ENCODE measurements around the gene FAM107B. TPM values are rescaled to one million over a fixed set of nuclear protein-coding genes. Genes with fewer than 3 reads are reported as not detected.

The FAM107B gene
- total RNA-seq, 1 donor from 2014 or later: 43.0 TPM

GRCh38 chr10:14532473-14533251, 242.0 kb downstream of the FAM107B start:
- peaks cover 29% of the 10 kb centered on the region for H3K4me1 Mint-ChIP-seq
- H3K27ac ChIP-seq: no peak overlapping the region

GRCh38 chr10:14531974-14532373, 242.7 kb downstream of the FAM107B start:
- no peaks in the 10 kb centered on the region for H3K27me3 ChIP-seq
- no peak overlapping the region for H3K4me2 ChIP-seq
- no peak overlapping the region for H3K9ac ChIP-seq
- H3K4me1 ChIP-seq: no peaks in the 10 kb centered on the region
- Mint-ChIP-seq H3K4me1 (peaks cover 29% of the 10 kb centered on the region), H3K27me3 (ENCODE audit: insufficient read depth, low read depth) (peaks cover 3% of the 10 kb centered on the region), H3K27ac (peak overlapping the region; percentile 7), H3K9me3 (no peaks in the 10 kb centered on the region), H3K36me3 (peaks cover 7% of the 10 kb centered on the region), H3K4me3 (no peak overlapping the region)
- H3K79me2 ChIP-seq (ENCODE audit: low read depth): peaks cover 16% of the 10 kb centered on the region
- H2AFZ ChIP-seq (replicated peaks): no peak overlapping the region
- no peaks in the 10 kb centered on the region for H3K36me3 ChIP-seq
- peaks cover 3% of the 10 kb centered on the region for H4K20me1 ChIP-seq (ENCODE audit: low read depth)
- H3K4me3 ChIP-seq: no peak overlapping the region
- DNase-seq (ENCODE audit: low spot score): no peak
- no peaks in the 10 kb centered on the region for H3K9me3 ChIP-seq (ENCODE audit: low read depth)
- no peak overlapping the region for H3K27ac ChIP-seq
- no peak for TF ChIP-seq EZH2phosphoT487 (IDR thresholded peaks at IDR 0.05)
- H3F3A ChIP-seq (ENCODE audit: low read depth): no peaks in the 10 kb centered on the region

More at GRCh38 chr10:14532473-14533251, 242.0 kb downstream of the FAM107B start:
- Mint-ChIP-seq H3K27ac (peak overlapping the region; percentile 51), H3K27me3 (ENCODE audit: insufficient read depth, low read depth) (peaks cover 3% of the 10 kb centered on the region), H3K36me3 (peaks cover 4% of the 10 kb centered on the region), H3K9me3 (no peaks in the 10 kb centered on the region), H3K4me3 (no peak overlapping the region)
- Histone ChIP-seq H3K27me3 (no peaks in the 10 kb centered on the region), H3K4me2 (no peak overlapping the region), H2AFZ (replicated peaks) (no peak overlapping the region), H3K36me3 (no peaks in the 10 kb centered on the region), H4K20me1 (ENCODE audit: low read depth) (peaks cover 3% of the 10 kb centered on the region), H3F3A (ENCODE audit: low read depth) (no peaks in the 10 kb centered on the region), H3K9me3 (ENCODE audit: low read depth) (no peaks in the 10 kb centered on the region), H3K4me1 (no peaks in the 10 kb centered on the region), H3K79me2 (ENCODE audit: low read depth) (peaks cover 16% of the 10 kb centered on the region), H3K4me3 (no peak overlapping the region), H3K9ac (no peak overlapping the region)
- DNase-seq (ENCODE audit: low spot score): no peak
- TF ChIP-seq EZH2 (IDR thresholded peaks at IDR 0.05): no peak
- no peak for TF ChIP-seq EZH2phosphoT487 (IDR thresholded peaks at IDR 0.05)
- no peak for TF ChIP-seq CTCF (IDR thresholded peaks at IDR 0.05)

- Mint-ChIP-seq H3K4me3 (no peak overlapping the region), H3K36me3 (peaks cover 11% of the 10 kb centered on the region), H3K27me3 (ENCODE audit: insufficient read depth, low read depth) (peaks cover 3% of the 10 kb centered on the region), H3K27ac (no peak overlapping the region), H3K4me1 (peaks cover 29% of the 10 kb centered on the region), H3K9me3 (no peaks in the 10 kb centered on the region)
- no peaks in the 10 kb centered on the region for H3K36me3 ChIP-seq
- no peak overlapping the region for H3K4me3 ChIP-seq
- H3K79me2 ChIP-seq (ENCODE audit: low read depth): peaks cover 8% of the 10 kb centered on the region
- H3K27ac ChIP-seq: no peak overlapping the region
- H3K4me1 ChIP-seq: no peaks in the 10 kb centered on the region
- TF ChIP-seq EZH2 (IDR thresholded peaks at IDR 0.05): no peak
- TF ChIP-seq EZH2phosphoT487 (IDR thresholded peaks at IDR 0.05): no peak
- no peak for TF ChIP-seq CTCF (IDR thresholded peaks at IDR 0.05)
- H3F3A ChIP-seq (ENCODE audit: low read depth): no peaks in the 10 kb centered on the region
- no peak overlapping the region for H3K9ac ChIP-seq
- peaks cover 3% of the 10 kb centered on the region for H4K20me1 ChIP-seq (ENCODE audit: low read depth)
- H3K9me3 ChIP-seq (ENCODE audit: low read depth): no peaks in the 10 kb centered on the region
- no peaks in the 10 kb centered on the region for H3K27me3 ChIP-seq
- H2AFZ ChIP-seq (replicated peaks): no peak overlapping the region
- no peak for DNase-seq (ENCODE audit: low spot score)
- no peak overlapping the region for H3K4me2 ChIP-seq
Measured at GRCh38 chr10:14530465-14530864, 244.2 kb downstream of the FAM107B start.

- peaks cover 11% of the 10 kb centered on the region for H3K36me3 Mint-ChIP-seq
- Histone ChIP-seq H4K20me1 (ENCODE audit: low read depth) (peaks cover 3% of the 10 kb centered on the region), H3K9ac (no peak overlapping the region), H3K36me3 (no peaks in the 10 kb centered on the region), H3K4me1 (no peaks in the 10 kb centered on the region), H3F3A (ENCODE audit: low read depth) (no peaks in the 10 kb centered on the region), H3K27ac (no peak overlapping the region), H3K79me2 (ENCODE audit: low read depth) (peaks cover 7% of the 10 kb centered on the region), H2AFZ (replicated peaks) (no peak overlapping the region), H3K27me3 (no peaks in the 10 kb centered on the region), H3K4me3 (no peak overlapping the region), H3K9me3 (ENCODE audit: low read depth) (no peaks in the 10 kb centered on the region), H3K4me2 (no peak overlapping the region)
- H3K27ac Mint-ChIP-seq: no peak overlapping the region
- H3K4me3 Mint-ChIP-seq: no peak overlapping the region
- DNase-seq (ENCODE audit: low spot score): no peak
- no peaks in the 10 kb centered on the region for H3K9me3 Mint-ChIP-seq
- TF ChIP-seq CTCF (IDR thresholded peaks at IDR 0.05): no peak
- no peak for TF ChIP-seq EZH2 (IDR thresholded peaks at IDR 0.05)
- H3K27me3 Mint-ChIP-seq (ENCODE audit: insufficient read depth, low read depth): peaks cover 3% of the 10 kb centered on the region
- peaks cover 27% of the 10 kb centered on the region for H3K4me1 Mint-ChIP-seq
Measured at GRCh38 chr10:14529351-14529750, 245.3 kb downstream of the FAM107B start.

Measured in neural progenitor cell (in vitro differentiated cells).